Measurements from ENCODE around the gene TAF9B.
"Not testable (repeated sequence)": the region's sequence is repeated elsewhere in the genome, so short reads cannot be mapped to it uniquely, and the experiment has no call there.

Gene TAF9B, protein sequence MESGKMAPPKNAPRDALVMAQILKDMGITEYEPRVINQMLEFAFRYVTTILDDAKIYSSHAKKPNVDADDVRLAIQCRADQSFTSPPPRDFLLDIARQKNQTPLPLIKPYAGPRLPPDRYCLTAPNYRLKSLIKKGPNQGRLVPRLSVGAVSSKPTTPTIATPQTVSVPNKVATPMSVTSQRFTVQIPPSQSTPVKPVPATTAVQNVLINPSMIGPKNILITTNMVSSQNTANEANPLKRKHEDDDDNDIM

DNA sequence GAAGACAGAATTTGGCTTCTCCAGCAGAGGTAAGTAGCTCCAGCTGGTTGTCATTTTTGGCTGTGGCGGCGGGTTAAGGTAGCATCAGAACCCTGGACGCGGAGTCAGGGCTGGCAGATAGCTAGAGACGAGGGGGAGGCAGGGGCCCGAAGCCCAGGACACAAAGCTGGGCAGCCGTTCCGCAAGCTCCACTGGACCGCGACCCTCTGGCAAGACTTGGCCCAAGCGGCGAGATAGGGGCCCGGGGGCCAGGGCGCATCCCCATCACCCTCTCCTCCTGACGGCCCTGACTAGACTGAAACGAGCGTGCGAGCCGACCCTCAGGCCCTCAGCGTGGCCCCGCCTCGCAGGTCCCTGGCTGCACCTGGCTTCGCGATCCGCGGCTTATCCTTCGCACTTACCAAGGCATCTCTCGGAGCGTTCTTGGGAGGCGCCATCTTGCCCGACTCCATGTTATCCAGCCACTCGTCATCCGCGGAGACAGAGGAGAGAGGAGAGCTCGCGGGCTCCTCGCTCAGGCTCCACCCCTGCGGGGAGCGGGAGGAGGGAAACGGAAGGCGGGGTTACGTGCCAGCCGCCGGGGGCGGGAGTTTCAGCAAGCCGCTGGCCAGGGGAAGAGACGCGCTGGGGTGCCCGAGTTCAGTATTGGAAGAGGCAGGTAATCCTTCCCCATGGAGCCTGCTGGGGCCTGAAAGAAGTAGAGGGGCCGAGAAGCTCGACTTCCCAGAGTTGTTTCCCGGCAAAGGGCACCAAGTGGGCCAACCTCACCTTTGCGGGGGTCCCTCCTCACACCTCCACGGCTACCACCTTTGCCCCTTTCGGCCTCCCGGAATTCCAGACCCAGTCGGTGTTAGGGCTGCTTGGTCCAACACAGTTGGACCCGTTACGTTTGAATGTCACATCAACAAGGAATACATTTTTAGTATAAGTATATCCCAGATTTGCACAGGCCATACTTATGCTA, at the start of gene TAF9B:
TAF9B (minus strand) TSS at position 491 of the 964 bp plus-strand sequence; CDS start at position 452, 39 bp downstream.
- peak; percentile 59 to 65 for DNase-seq (ENCODE audit: low read depth in 2 of 2)

DNA sequence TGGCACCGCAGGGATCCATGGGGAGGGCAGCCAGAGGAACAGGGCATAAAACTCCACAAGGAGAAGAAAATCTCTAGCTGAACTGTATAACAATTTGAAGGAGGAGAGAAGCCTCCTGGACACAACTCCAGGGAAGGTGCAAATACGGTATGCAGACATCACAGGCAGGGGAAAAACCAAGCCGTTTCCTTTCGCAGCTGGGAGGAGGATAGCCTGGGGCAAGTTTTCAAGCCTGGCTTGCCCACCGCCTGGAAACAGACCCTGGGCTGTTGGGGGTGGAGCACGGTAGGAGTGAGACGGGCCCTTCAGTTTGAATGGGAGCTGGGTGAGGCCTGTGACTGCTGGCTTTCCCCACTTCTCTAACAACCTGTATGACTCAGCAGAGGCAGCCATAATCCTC, 43.4 kb upstream of the TAF9B start:
- DNase-seq (ENCODE audit: low read depth in 2 of 2) = no peak

DNA sequence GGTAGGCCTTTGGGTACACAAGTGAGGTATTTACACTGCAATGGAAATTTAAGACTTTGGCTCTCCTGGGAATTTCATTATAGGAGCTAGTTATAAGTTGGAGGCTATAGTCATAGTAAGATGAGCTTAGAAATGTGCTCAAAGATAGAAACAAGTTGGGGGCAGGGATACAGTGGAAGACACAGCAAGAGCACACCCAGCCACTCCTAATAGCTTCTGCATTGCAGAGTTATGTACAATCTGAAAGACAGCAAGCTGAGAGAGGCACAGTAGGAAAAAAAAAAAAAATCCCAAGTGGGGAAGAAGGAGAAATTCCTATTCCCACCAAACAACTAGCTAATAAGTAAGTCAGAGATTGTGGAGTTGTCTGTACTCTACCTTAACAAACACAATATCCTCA, 41.9 kb upstream of the TAF9B start:
- DNase-seq (ENCODE audit: low read depth in 2 of 2) = no peak

DNA sequence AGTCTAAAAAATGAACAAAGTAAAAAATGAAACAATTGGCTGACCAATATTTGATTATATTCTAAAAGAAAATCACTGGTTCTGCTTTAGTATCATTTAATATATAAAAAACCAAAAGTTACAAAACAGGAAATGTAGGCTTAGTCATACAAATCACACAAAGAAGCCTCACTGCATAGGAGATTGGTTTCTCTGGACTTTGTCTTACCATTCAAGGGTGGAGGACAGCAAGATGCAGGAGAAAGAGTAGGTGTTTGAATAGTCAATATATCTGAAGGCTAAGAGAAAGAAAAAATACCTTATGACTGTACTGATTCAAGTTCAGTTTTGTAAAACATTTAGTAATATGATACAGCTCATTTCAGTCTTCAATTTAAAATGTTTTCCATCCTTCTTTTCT, 28.6 kb upstream of the TAF9B start:
- DNase-seq (ENCODE audit: low read depth in 2 of 2) = no peak

DNA sequence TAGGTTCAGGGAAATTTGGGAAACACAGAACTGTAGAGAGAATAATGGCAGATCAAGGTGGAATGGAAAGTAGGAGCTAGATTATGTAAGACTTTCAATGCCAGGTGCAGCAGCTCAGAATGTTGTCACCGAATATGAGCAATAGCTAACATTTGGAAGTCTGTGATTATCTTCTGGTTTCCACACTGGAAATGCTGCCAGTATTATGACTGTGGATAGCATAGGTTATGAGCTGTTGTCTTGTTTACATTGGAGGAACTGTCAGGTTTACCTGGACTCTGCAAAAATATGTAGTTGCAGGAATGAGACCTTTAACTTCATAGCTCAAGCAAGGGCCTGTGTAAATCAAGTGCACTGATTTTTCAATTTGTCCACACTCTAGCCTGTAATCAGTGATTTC, 26.0 kb upstream of the TAF9B start:
- DNase-seq (ENCODE audit: low read depth in 2 of 2) = no peak

DNA sequence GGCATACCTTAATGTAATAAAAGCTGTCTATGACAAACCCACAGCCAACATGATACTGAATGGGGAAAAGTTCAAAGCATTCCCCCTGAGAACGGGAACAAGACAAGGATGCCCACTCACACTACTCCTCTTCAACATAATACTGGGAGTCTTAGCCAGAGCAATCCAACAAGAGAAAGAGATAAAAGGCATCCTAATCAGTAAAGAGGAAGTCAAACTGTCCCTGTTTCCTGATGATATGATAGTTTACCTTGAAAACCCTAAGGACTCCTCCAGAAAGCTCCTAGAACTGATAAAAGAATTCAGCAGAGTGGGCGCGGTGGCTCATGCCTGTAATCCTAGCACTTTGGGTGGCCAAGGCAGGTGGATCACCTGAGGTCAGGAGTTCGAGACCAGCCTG, 23.7 kb upstream of the TAF9B start:
- not testable (repeated sequence) for DNase-seq (ENCODE audit: low read depth in 2 of 2)

DNA sequence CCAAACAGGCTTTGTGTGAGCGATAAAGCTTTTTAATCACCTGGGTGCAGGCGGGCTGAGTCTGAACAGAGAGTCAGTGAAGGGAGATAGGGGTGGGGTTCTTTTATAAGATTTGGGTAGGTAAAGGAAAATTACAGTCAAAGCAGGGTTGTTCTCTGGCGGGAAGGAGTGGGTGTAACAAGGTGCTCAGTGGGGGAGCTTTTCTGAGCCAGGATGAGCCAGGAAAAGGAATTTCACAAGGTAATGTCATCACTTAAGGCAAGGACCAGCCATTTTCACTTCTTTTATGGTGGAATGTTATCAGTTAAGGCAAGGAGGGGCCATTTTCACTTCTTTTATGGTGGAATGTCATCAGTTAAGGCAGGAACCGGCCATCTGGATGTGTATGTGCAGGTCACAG, 21.3 kb upstream of the TAF9B start:
- DNase-seq (ENCODE audit: low read depth in 2 of 2) = not testable (repeated sequence)

DNA sequence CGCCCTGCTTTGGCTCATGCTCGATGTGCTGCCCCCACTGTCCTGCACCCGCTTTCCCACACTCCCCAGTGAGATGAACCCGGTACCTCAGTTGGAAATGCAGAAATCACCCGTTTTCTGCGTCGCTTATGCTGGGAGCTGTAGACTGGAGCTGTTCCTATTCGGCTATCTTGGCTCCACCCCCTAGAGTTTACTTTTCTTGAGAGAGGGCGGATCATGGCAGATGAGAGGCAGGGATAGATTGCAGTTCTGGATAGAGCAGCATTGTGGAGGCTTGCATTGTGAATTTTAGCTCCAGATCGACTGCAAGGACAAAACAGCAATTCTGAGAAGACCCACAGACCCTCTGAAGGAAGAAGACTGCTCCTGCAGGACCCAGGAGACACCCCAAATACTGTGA, 18.4 kb upstream of the TAF9B start:
- DNase-seq (ENCODE audit: low read depth in 2 of 2) = not testable (repeated sequence)

DNA sequence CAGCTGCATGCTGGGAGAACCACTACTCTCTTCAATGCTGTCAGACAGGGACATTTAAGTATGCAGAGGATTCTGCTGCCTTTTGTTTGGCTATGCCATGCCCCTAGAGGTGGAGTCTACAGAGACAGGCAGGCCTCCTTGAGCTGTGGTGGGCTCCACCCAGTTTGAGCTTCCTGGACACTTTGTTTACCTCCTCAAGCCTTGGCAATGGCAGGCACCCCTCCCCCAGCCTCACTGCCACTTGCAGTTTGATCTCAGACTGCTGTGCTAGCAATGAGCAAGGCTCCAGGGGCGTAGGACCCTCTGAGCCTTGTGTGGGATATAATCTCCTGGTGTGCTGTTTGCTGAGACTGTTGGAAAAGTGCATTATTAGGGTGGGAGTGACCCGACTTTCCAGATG, 17.9 kb upstream of the TAF9B start:
- DNase-seq (ENCODE audit: low read depth in 2 of 2) = not testable (repeated sequence)

DNA sequence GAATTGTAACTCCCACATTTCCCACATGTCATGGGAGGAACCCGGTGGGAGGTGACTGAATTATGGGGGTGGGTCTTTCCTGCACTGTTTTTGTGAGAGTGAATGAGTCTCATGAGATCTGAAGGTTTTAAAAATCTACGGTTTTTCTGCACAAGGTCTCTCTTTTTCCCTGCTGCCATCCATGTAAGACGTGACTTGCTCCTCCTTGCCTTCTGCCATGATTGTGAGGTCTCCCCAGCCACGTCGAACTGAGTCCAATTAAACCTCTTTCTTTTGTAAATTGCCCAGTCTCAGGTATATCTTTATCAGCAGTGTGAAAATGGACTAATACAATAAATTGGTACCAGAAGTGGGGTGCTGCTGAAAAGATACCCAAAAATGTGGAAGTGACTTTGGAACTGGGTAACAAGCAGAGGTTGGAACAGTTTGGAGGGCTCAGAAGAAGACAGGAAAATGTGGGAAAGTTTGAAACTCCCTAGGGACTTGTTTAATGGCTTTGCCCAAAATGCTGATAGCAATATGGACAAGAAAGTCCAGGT, 7.6 kb upstream of the TAF9B start:
- DNase-seq (ENCODE audit: low read depth in 2 of 2) = not testable (repeated sequence)

DNA sequence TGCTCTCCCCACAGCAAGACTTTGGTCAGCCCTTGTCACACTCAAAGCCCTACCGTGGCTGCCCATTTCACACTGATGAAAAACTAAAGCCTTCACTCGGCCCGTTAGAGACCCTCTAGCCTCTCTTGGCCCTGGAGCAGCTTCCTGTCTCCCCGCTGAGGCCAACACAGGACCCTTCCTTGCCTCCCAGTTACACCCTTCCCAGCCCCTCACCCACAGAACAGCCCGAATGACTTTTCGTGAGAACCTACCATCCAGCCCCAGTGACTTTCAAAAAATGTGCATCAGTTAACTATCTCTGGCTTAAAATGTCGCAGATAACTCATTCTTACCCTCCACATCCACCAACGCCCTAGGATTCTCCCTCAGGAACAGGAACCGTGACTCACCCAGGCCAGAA, 756 bp upstream of the TAF9B start:
- DNase-seq (ENCODE audit: low read depth in 2 of 2) = no peak

DNA sequence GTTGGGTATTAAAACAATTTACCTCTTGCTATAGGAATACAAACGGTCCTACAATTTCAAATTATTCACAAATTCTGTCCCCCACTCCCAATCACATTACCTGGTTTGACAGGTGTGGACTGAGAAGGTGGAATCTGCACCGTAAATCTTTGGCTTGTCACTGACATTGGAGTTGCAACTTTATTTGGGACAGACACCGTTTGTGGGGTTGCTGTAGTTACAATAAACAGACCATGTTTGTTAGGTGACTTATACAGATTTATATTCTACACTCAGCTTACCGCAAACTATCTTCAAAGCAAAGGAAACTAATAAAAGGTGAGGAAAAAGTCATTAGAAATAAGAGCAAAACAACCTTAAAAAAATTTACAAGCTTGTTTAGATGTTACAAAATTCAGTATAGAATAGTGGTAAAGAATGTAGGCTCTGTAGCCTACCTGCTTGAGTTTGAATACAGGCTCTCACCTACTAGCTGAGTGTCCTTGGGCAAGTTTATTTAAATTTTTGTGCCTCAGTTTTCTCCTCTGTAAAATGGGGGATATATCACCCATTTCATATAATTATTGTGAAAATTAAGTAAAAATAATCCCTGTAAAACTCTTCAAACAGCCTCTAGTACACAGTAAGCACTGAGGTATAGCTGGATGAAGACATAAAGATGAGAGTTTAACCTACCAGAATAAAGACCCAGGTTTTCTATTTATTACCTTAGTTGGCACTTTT, 6.1 kb downstream of the TAF9B start:
- DNase-seq (ENCODE audit: low read depth in 2 of 2) = no peak

DNA sequence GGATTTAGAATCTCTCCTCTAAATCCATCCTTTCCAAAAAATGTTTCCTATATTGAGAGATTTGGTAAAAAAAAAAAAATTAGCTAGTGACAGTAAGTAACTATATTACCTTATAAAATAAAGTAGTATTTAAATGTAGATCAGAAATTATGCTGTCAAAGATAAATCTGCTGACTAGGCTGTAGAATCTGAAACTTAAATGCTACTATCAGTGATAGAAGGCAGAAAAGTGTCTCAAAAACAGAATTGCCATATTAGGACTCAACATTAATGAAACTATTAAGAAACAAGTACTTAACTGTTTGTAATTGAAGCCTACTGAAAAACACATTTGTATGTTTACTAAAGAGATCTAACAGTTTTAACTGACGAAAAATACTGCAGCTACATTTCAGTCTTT, 8.3 kb downstream of the TAF9B start:
- DNase-seq (ENCODE audit: low read depth in 2 of 2) = no peak

DNA sequence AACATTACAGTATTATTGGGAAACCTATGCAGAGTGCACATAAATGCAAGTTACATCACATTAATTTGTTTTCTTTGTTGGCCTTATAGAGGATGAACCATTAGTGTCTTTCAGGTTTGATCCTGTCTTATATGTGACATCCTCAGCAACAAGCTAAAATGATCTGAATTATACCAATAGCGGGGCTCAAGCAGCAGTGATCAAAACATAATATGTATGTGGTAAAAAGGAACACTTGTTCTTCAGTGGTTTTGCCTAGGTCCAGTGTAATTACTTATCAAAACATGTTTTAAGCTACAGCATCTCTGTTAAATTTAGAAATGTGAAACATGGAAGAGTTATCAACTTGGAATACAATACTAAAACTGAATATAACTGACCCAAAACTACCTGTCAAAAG, 9.1 kb downstream of the TAF9B start:
- no peak for DNase-seq (ENCODE audit: low read depth in 2 of 2)

DNA sequence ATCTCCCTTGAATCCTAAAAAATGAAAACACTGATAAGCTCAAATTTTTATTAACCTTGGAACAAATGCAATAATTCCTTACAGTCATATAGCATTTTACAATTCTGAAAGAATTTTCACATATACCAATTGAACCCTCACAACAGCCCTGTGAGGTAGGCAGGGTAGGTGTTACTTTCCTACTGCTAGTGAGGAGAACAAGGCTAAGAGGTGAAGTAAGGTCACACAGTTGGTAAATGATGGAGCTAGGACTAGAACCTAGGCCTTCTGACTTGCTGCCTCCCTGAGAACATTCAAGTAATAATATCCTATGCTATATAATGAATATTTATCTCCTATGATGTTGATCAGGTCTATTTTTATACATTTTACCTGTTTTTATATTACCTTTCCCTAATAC, 9.7 kb downstream of the TAF9B start:
- DNase-seq (ENCODE audit: low read depth in 2 of 2) = no peak

DNA sequence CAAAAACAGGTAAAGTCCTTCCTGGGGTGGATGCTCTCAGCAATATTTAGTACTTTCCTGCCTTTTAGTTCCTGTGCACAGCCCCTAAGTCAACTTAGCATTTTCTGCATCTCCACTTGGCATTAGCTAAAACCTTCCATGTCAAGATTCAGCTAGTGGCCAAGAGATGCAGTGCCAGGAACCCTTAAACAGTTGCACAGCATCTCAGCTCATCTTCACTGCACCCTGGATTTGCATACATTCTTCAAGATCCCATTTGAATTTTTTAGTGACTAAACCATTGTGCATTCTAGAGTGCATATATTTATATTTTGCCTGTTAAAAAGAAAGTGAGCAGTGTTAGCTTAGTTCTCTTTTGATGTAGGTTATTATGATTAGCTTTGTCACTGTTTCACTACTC, 13.7 kb downstream of the TAF9B start:
- DNase-seq (ENCODE audit: low read depth in 2 of 2) = not testable (repeated sequence)

DNA sequence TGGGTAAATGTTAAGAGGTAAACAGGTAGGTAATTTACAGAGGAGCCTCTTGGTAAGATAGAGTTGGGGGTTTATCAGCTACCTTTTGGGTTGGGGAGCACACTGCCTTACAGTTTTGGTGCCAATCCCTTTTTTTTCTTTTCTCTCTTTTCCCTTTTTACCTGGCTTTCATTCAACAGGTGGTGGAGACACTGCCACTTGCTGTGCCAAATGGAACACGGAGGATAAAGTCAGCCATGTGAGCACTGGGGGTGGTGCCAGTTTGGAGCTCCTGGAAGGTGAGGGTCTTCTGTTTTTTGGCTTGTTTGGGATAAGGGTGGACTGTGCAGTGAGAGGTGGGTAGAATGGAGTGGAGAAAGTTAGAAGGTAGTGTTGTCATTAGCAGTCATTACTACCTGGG, 14.3 kb downstream of the TAF9B start:
- DNase-seq (ENCODE audit: low read depth in 2 of 2) = no peak

DNA sequence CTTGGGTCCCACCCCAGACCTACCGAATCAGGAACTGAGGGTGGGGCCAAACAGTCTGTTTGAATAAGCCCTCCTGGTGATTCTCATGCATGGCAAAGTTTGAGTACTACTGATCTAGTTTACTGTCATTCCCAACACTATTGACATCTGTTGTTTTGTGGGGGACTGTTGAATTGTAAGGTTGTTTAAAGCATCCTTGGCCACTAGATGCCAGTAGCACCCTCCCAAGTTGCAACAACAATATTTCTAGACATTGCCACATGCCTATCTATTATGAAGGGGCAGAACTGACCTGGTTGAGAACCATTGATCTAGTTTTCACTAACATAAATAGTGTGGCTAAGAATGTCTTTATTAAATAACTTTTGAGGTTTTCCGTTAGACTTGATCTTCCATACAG, 15.1 kb downstream of the TAF9B start:
- DNase-seq (ENCODE audit: low read depth in 2 of 2) = no peak

DNA sequence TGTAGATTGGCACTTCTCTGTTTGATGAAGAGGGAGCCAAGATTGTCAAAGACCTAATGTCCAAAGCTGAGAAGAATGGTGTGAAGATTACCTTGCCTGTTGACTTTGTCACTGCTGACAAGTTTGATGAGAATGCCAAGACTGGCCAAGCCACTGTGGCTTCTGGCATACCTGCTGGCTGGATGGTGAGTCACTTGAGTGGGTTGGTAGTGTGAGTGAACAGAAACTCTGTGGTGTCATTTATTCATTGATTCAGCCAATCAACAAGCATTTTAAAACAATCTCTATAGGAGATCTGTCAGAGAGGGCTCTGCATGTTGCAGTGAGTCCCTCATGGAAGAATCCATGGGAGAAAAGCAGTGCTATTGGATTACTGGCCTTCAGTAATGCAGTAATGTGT, 16.3 kb downstream of the TAF9B start:
- DNase-seq (ENCODE audit: low read depth in 2 of 2) = no peak

DNA sequence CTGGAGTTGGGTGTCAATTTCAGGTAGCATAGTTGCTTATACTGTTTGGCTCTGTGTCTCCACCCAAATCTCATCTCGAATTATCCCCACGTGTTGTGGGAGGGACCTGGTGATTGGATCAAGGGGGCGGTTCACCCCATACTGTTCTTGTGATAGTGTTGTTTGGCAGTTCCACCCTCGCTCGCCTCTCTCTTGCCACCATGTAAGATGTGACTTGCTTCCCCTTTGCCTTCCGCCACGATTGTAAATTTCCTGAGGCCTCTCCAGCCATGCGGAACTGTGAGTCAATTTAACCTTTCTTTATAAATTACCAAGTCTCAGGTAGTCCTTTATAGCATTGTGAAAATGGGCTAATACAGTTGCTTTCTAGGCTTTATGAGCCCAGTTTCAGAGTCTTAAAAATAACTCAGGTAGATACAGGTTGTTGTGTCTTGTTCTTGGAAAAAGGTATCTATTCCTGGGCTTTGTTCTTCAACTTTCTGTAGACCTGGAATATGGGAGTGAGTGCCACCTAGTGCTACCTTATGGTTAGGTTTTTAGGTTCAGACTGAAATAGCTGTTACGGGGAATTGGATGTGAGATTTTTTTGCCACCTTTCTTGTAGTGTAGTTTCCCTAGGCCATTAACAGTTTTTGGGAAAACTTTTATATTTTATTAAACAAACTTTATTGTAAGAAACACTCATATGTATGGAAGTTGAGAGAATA, 19.8 kb downstream of the TAF9B start:
- no peak for DNase-seq (ENCODE audit: low read depth in 2 of 2)

DNA sequence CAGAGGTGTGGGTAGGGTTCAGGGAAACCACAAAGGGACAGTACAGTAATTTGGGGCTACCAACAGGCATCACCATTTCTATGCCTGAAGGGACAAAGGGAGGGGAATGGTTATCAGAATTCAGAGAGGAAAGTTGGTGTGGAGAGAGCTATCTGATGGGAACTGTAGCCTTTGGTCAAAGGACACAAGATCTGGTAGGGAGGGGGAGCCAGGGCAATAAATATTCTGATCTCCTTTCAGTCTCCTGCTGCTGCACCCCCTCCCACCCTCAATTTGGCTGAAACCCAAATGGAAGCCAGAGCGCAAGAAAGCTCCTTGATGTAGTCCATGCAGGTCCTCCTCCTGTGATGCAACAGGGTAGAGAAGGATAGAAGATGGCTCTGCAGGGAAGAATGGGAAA, 20.8 kb downstream of the TAF9B start:
- DNase-seq (ENCODE audit: low read depth in 2 of 2) = no peak

DNA sequence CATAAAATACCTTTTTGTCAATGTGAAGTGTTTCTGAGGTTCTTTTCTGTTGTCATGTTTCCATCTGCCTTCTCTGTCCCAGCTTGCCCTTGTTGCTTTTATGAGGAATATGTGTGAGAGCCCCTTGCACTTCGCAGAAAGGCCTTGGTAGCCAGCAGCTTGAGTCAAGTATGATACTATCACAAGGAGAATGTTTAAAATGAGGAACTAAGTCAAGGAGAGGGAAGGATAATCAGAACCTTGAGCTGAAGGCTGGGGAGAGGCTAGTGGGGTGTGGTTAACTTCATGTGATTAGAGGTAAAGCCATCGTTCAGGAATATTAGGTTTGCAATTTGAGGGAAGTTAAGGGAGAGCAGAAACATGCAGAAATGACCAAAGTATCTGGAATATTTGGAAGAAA, 22.7 kb downstream of the TAF9B start:
- no peak for DNase-seq (ENCODE audit: low read depth in 2 of 2)
